AG04449 (cell line): Measurements from ENCODE around the gene C1QTNF9B.
A peak's percentile ranks its signal among the peaks of the same experiment; 100 is the strongest.
"Not testable (repeated sequence)": the region's sequence is repeated elsewhere in the genome, so short reads cannot be mapped to it uniquely, and the experiment has no call there.

Experiments
- CTCF ChIA-PET: fragments of 350-600 bp; formaldehyde crosslinking; extraction: SDS; loops from one replicate; lab custom pipeline; 2021; ENCODE audit warnings: antibody characterized with exemption; lab: Yijun Ruan, JAX
- POLR2A ChIA-PET: fragments of 400-600, 350-600 bp; formaldehyde crosslinking; extraction: SDS; loops from one replicate; lab custom pipeline; 2020; ENCODE audit warnings: antibody characterized with exemption, inconsistent platforms; lab: Yijun Ruan, JAX
- DNase-seq: peaks from one replicate; pipeline ENCODE4 v3.0.0-alpha.2; 2010; ENCODE audit warnings: low read depth, low spot score
- H3K4me3 ChIP-seq: 2 replicates; pipeline ENCODE4 v1.5.1; 2011; ENCODE audit warnings: low read depth, mild to moderate bottlenecking, control low read depth, low read length
- TF ChIP-seq, protein P1 (sequence below): IDR thresholded peaks from one replicate; pipeline ENCODE4 v1.5.1; 2011; ENCODE audit warnings: mild to moderate bottlenecking, moderate library complexity, low read length, control low read depth, inconsistent platforms; ENCODE audit not compliant: insufficient read depth; ENCODE audit errors: missing control alignments

C1QTNF9B gene

GRCh38 chr13:23888658-23889614 lies 8.4 kb downstream of the C1QTNF9B start, which contains the start of gene MIPEP:
TSS of gene MIPEP (minus strand) at chr13:23889400. CDS start at chr13:23889320, 80 bp downstream.
- peak; percentile 60 for DNase-seq
- POLR2A ChIA-PET: interaction anchor here (0.7 to 1.1 kb wide), 4 partner anchors 27 to 456 kb away, joined by 3 read pairs; no protein-coding TSS in a partner anchor
- H3K4me3 ChIP-seq: peak within 1 kb of the TSS; percentile 89
- TF ChIP-seq, protein P1, sequence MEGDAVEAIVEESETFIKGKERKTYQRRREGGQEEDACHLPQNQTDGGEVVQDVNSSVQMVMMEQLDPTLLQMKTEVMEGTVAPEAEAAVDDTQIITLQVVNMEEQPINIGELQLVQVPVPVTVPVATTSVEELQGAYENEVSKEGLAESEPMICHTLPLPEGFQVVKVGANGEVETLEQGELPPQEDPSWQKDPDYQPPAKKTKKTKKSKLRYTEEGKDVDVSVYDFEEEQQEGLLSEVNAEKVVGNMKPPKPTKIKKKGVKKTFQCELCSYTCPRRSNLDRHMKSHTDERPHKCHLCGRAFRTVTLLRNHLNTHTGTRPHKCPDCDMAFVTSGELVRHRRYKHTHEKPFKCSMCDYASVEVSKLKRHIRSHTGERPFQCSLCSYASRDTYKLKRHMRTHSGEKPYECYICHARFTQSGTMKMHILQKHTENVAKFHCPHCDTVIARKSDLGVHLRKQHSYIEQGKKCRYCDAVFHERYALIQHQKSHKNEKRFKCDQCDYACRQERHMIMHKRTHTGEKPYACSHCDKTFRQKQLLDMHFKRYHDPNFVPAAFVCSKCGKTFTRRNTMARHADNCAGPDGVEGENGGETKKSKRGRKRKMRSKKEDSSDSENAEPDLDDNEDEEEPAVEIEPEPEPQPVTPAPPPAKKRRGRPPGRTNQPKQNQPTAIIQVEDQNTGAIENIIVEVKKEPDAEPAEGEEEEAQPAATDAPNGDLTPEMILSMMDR: peak; percentile 95
- CTCF ChIA-PET: interaction anchor here (0.6 to 5.7 kb wide), 39 partner anchors 7 to 532 kb away, joined by 3 to 66 read pairs (median 4); partner anchors contain the start of genes C1QTNF9B and TNFRSF19

DNA sequence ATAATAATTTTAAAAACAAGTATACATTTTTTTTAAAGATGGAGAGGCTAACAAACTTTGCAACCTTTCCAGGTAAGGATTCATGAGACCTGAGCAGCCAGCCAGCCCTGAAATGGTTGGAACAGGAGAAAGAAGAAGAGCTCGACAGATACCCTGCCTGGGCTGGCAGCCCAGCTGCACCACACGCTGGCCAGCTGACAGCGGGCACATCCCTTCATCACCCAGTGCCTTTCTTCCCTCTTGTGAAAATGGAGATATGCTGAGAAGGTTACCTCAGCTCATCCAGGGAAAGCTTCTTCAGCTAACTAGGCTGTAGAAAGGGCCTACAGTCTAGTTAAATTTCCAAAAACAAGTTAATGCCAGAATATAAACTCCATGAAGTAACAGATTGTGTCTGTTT lies 12.9 kb downstream of the C1QTNF9B start:
- H3K4me3 ChIP-seq, POLR2A ChIA-PET, DNase-seq: not testable (repeated sequence)
- CTCF ChIA-PET: interaction anchor here (0.8 to 1.0 kb wide), 2 partner anchors 12 to 417 kb away, joined by 3 read pairs; no protein-coding TSS in a partner anchor

GRCh38 chr13:23883255-23883654 lies 14.0 kb downstream of the C1QTNF9B start:
- DNase-seq: no peak
- TF ChIP-seq, protein P1: no peak
- POLR2A ChIA-PET: no interaction called here
- H3K4me3 ChIP-seq: no peak overlapping the region
- CTCF ChIA-PET: no interaction called here

DNA sequence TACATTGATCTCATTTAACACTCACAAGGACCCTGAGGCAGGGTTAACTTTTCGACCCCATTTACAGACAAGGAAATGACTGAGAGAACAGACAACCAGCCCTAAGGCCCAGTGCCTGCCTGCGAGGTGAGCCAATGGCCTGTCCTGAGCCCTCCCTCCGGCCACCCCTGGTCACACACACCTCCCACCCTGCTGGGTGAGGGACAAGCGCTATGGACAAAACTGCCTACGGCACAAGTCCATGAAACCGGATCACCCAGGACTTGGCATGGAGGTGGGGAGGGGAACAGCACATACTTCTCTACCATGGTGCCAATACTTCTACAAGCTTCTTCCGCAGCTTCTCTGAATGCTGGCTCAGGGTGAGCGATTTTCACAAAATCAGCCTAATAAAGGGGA lies 15.9 kb downstream of the C1QTNF9B start:
- H3K4me3 ChIP-seq, DNase-seq, POLR2A ChIA-PET: not testable (repeated sequence)
- CTCF ChIA-PET: interaction anchor here (0.9 kb wide), 2 partner anchors 8 to 348 kb away, joined by 3 read pairs; partner anchors contain the start of gene MIPEP

DNA sequence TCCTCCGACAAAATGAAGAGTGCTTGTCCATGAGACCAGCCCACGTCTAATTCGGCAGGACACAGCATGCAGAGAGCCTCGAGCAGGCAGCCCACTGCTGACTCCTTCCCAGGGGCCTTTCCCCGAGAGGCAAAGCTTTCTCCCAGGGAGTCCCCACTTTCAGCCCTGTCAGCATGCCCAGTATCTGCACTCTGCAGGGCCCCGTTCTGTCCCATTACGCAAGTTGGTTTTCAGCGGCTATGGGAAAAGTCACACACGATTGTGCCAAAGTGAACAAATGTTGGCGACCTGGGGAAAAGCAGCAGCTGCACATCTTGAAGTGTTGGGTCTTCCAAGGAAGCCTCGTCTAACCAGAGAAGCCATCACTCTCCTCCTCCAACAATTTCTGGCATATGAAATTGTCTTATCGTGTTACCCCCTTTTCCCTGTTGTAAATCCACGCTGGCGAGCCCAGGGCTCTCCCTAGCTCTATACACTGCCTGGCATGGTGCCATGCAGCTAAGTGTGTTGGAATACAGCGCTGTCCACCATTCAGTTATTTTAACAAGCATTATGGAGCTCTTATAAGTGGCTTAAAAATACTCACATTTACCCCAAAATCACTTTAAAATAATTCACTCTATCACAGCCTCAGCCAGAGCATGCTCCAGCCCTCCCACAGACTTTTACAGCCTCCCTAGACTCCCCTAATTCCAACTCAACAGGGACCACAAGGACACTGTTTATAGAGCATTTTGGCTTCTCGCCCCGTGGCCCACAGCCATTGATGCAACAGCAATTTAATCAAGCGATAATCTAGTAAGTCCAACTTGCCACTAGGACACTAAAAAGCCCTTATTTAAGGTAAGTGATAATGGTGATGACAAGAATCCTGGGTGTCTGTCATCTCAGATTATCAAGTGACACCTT lies 16.6 kb downstream of the C1QTNF9B start:
- DNase-seq, POLR2A ChIA-PET, H3K4me3 ChIP-seq: not testable (repeated sequence)
- CTCF ChIA-PET: interaction anchor here (0.9 kb wide), 1 partner anchor 9 kb away, joined by 3 read pairs; the partner anchor contains the start of gene MIPEP

- DNase-seq: no peak
- POLR2A ChIA-PET: no interaction called here
- CTCF ChIA-PET: interaction anchor here (1.0 kb wide), 2 partner anchors 9 to 410 kb away, joined by 5 to 6 read pairs; no protein-coding TSS in a partner anchor
- H3K4me3 ChIP-seq: no peak overlapping the region
- TF ChIP-seq, protein P1: no peak
Measured at GRCh38 chr13:23877286-23877685, 20.0 kb downstream of the C1QTNF9B start.

DNA sequence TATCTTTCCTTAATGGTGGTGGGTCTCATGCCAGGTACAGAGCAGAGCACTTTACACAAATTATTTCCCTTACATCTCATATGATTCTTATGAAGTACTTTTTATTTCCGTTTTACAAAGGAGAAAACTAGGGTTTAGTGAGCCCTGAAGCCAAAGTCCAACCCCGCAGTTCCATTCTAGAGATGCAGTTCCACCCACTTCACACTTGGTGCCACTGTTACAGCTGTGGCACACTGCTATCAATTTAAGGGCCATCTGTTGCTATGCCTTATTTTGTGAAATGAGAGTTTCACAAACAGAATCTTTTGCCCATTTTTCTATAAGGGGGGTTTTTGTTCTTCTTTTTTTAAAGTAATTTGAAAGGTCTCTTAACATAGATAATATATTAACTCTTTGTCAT lies 21.0 kb downstream of the C1QTNF9B start:
- no peak for DNase-seq
- POLR2A ChIA-PET: no interaction called here

More for the DNA sequence above, 21.0 kb downstream of the C1QTNF9B start:
- TF ChIP-seq, protein P1: peak; percentile 48
- no peak overlapping the region for H3K4me3 ChIP-seq
- CTCF ChIA-PET: interaction anchor here (0.6 kb wide), 1 partner anchor 13 kb away, joined by 3 read pairs; the partner anchor contains the start of gene MIPEP
